Stomach (tissue), 4 donors: ENCODE measurements around the gene RFX4.

Experiments used
- EP300 ChIP-seq: sonication (generic); formaldehyde crosslinking; IDR thresholded peaks from one replicate; pipeline ENCODE4 v1.6.1; 2017; ENCODE audit warnings: antibody characterized with exemption
- POLR2A ChIP-seq, 4 donors: fragments of 450-650 bp; IDR thresholded peaks; one replicate each; pipeline ENCODE4 v1.6.1; 2016; ENCODE audit warnings: antibody characterized with exemption in 4 of 4, control low read depth in 2 of 4, mild to moderate bottlenecking in 1 of 4, moderate library complexity in 1 of 4
- POLR2AphosphoS5 ChIP-seq, 3 donors: sonication (generic); formaldehyde crosslinking; IDR thresholded peaks; one replicate each; pipeline ENCODE4 v1.6.1; 2016; ENCODE audit warnings: antibody characterized with exemption in 3 of 3
- TF ChIP-seq, protein P1 (sequence below), 7 experiments: fragments of 450-650 bp in 4 of 7; fragments of 200-600 bp in 3 of 7; sonication (generic) in 3 of 7; IDR thresholded peaks; one replicate each; pipeline ENCODE4 v1.5.1; 2016 to 2019; ENCODE audit warnings: antibody characterized with exemption in 7 of 7, control low read depth in 2 of 7, mild to moderate bottlenecking in 1 of 7

- TF ChIP-seq, protein P1, sequence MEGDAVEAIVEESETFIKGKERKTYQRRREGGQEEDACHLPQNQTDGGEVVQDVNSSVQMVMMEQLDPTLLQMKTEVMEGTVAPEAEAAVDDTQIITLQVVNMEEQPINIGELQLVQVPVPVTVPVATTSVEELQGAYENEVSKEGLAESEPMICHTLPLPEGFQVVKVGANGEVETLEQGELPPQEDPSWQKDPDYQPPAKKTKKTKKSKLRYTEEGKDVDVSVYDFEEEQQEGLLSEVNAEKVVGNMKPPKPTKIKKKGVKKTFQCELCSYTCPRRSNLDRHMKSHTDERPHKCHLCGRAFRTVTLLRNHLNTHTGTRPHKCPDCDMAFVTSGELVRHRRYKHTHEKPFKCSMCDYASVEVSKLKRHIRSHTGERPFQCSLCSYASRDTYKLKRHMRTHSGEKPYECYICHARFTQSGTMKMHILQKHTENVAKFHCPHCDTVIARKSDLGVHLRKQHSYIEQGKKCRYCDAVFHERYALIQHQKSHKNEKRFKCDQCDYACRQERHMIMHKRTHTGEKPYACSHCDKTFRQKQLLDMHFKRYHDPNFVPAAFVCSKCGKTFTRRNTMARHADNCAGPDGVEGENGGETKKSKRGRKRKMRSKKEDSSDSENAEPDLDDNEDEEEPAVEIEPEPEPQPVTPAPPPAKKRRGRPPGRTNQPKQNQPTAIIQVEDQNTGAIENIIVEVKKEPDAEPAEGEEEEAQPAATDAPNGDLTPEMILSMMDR (IDR thresholded peaks at IDR 0.05) = no peak
- TF ChIP-seq POLR2A (IDR thresholded peaks at IDR 0.05) (no peak), POLR2AphosphoS5 (IDR thresholded peaks at IDR 0.05) (no peak), EP300 (no peak)
Observed at GRCh38 chr12:106566771-106567170, 16.0 kb upstream of the RFX4 start.
